ENCODE measurements around the gene VAMP2. TPM values are rescaled to one million over a fixed set of nuclear protein-coding genes. Genes with fewer than 3 reads are reported as not detected.
"Not testable (repeated sequence)": the region's sequence is repeated elsewhere in the genome, so short reads cannot be mapped to it uniquely, and the experiment has no call there.

The VAMP2 gene
- total and polyA plus RNA-seq, 5 donors from 2014 or later: 42.7 to 205 (median 60.1) TPM

GRCh38 chr17:8173056-8173870 lies 10.5 kb upstream of the VAMP2 start:
- Mint-ChIP-seq H3K4me1 (peaks cover 14 to 60% (median 28%) of the 10 kb centered on the region in 4 donors), H3K9me3 (peaks cover 0 to 3% (median 0%) of the 10 kb centered on the region in 7 donors), H3K27ac (peak overlapping the region; percentile 99 to 100 (median 100)), H3K36me3 (no peaks in the 10 kb centered on the region), H3K4me3 (peak overlapping the region; percentile 84 to 94 (median 86)), H3K27me3 (no peaks in the 10 kb centered on the region)
- peak overlapping the region; percentile 97 for H3K4me3 ChIP-seq (ENCODE audit: low read depth, low read length)
- peaks cover 33% of the 10 kb centered on the region for H3K4me1 ChIP-seq (ENCODE audit: control insufficient read depth, insufficient read depth, low read length, poor library complexity, severe bottlenecking)
- peak; percentile 87 to 89 for ATAC-seq (ENCODE audit: low read depth in 2 of 2)
- H3K27me3 ChIP-seq (ENCODE audit: control insufficient read depth, insufficient read depth, low read length): no peaks in the 10 kb centered on the region
- no peaks in the 10 kb centered on the region for H3K9me3 ChIP-seq (ENCODE audit: control insufficient read depth in 2 of 2, low read length in 2 of 2)
- H3K36me3 ChIP-seq (ENCODE audit: control insufficient read depth, insufficient read depth, low read length): no peaks in the 10 kb centered on the region
- H3K27ac ChIP-seq (ENCODE audit: insufficient read depth, low read length, poor library complexity, severe bottlenecking): peak overlapping the region; percentile 97
- peak; percentile 74 to 95 (median 93) for DNase-seq

DNA sequence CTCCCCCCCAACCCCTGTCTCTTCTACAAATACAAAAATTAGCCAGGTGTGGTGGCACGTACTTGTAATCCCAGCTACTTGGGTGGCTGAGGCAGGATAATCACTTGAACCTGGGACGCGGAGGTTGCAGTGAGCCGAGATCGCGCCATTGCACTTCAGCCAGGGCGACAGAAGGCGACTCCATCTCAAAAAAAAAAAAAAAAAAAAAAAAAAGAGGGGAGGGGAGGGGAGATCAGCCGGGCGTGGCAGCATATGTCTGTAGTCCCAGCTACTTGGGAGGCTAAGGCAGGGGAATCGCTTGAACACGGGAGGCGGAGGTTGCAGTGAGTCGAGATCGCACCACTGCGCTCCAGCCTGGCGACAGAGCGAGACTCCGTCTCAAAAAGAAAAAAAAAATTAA lies 7.4 kb upstream of the VAMP2 start:
- peaks cover 20% of the 10 kb centered on the region for H3K4me1 ChIP-seq (ENCODE audit: control insufficient read depth, insufficient read depth, low read length, poor library complexity, severe bottlenecking)
- H3K9me3 ChIP-seq (ENCODE audit: control insufficient read depth in 2 of 2, low read length in 2 of 2); H3K27me3 Mint-ChIP-seq; H3K27ac Mint-ChIP-seq; H3K36me3 Mint-ChIP-seq; H3K27ac ChIP-seq (ENCODE audit: insufficient read depth, low read length, poor library complexity, severe bottlenecking); H3K4me3 Mint-ChIP-seq; H3K9me3 Mint-ChIP-seq; H3K27me3 ChIP-seq (ENCODE audit: control insufficient read depth, insufficient read depth, low read length); DNase-seq; H3K4me3 ChIP-seq (ENCODE audit: low read depth, low read length); ATAC-seq (ENCODE audit: low read depth in 2 of 2); H3K36me3 ChIP-seq (ENCODE audit: control insufficient read depth, insufficient read depth, low read length): not testable (repeated sequence)
- peaks cover 10 to 46% (median 21%) of the 10 kb centered on the region in 4 donors for H3K4me1 Mint-ChIP-seq

DNA sequence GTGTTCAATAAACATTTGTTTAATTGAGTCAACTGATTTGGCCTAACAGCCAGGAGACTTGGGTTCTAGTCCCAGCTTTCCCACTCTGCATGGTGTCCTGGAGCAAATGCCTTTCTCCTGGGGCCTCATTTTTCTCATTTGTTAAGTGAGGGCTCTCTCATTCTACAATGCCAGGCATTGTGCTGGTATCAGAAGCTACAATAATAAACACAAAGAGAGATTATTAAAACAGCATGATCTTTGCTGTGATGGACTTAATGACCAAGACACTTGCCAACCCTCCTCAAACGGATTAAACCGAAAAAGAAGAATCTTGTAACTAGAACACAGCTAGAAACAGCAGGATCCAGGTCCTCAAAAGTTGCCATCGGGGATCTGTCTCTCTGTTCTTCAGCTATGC lies 4.8 kb upstream of the VAMP2 start:
- Mint-ChIP-seq H3K4me1 (peaks cover 0 to 42% (median 13%) of the 10 kb centered on the region in 4 donors), H3K27ac (no peak overlapping the region), H3K36me3 (no peaks in the 10 kb centered on the region), H3K4me3 (peak overlapping the region in 1 of 4 donors; percentile 13), H3K27me3 (peaks cover 4% of the 10 kb centered on the region), H3K9me3 (no peaks in the 10 kb centered on the region)
- Histone ChIP-seq H3K4me3 (ENCODE audit: low read depth, low read length) (no peak overlapping the region), H3K27ac (ENCODE audit: insufficient read depth, low read length, poor library complexity, severe bottlenecking) (no peak overlapping the region), H3K9me3 (ENCODE audit: control insufficient read depth in 2 of 2, low read length in 2 of 2) (no peaks in the 10 kb centered on the region), H3K4me1 (ENCODE audit: control insufficient read depth, insufficient read depth, low read length, poor library complexity, severe bottlenecking) (peaks cover 26% of the 10 kb centered on the region), H3K27me3 (ENCODE audit: control insufficient read depth, insufficient read depth, low read length) (no peaks in the 10 kb centered on the region), H3K36me3 (ENCODE audit: control insufficient read depth, insufficient read depth, low read length) (no peaks in the 10 kb centered on the region)
- ATAC-seq (ENCODE audit: low read depth in 2 of 2) (no peak), DNase-seq (no peak)

GRCh38 chr17:8166731-8167130 lies 4.0 kb upstream of the VAMP2 start:
- H3K27ac Mint-ChIP-seq: no peak overlapping the region
- H3K4me3 Mint-ChIP-seq: peak overlapping the region in 2 of 4 donors; percentile 52 to 81

DNA sequence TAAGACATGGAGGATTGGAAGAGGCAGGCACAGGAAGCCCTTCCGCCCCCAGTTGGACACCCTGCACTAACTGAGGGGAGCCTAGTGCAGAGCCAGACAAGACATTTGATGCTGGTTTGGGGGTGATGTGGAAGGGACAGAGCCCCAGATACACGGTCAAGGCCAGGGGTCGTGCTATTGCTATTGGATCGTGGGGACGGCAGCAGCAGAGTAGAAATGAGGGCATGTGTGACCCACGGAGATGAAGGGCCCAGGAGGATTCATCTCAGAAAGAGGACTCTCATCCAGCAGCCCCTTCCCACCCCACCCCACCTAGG lies 2.0 kb upstream of the VAMP2 start:
- H3K27me3 Mint-ChIP-seq: peaks cover 4% of the 10 kb centered on the region
- peaks cover 19% of the 10 kb centered on the region for H3K36me3 Mint-ChIP-seq
- H3K36me3 ChIP-seq (ENCODE audit: control insufficient read depth, insufficient read depth, low read length): peaks cover 17% of the 10 kb centered on the region
- H3K4me3 Mint-ChIP-seq: peak overlapping the region; percentile 73 to 93 (median 90)
- H3K9me3 Mint-ChIP-seq: peaks cover 0 to 1% (median 0%) of the 10 kb centered on the region in 7 donors
- H3K27me3 ChIP-seq (ENCODE audit: control insufficient read depth, insufficient read depth, low read length): no peaks in the 10 kb centered on the region
- no peaks in the 10 kb centered on the region for H3K9me3 ChIP-seq (ENCODE audit: control insufficient read depth in 2 of 2, low read length in 2 of 2)
- peak overlapping the region; percentile 65 for H3K4me3 ChIP-seq (ENCODE audit: low read depth, low read length)
- peak in 1 of 3 donors; percentile 75 for DNase-seq
- H3K4me1 ChIP-seq (ENCODE audit: control insufficient read depth, insufficient read depth, low read length, poor library complexity, severe bottlenecking): peaks cover 51% of the 10 kb centered on the region
- peak; percentile 24 to 26 for ATAC-seq (ENCODE audit: low read depth in 2 of 2)
- peaks cover 0 to 56% (median 26%) of the 10 kb centered on the region in 4 donors for H3K4me1 Mint-ChIP-seq
- H3K27ac Mint-ChIP-seq: peak overlapping the region; percentile 96 to 97 (median 97)
- peak overlapping the region; percentile 98 for H3K27ac ChIP-seq (ENCODE audit: insufficient read depth, low read length, poor library complexity, severe bottlenecking)

More at GRCh38 chr17:8166731-8167130, 4.0 kb upstream of the VAMP2 start:
- Histone ChIP-seq H3K36me3 (ENCODE audit: control insufficient read depth, insufficient read depth, low read length) (no peaks in the 10 kb centered on the region), H3K27ac (ENCODE audit: insufficient read depth, low read length, poor library complexity, severe bottlenecking) (no peak overlapping the region), H3K27me3 (ENCODE audit: control insufficient read depth, insufficient read depth, low read length) (no peaks in the 10 kb centered on the region), H3K4me1 (ENCODE audit: control insufficient read depth, insufficient read depth, low read length, poor library complexity, severe bottlenecking) (peaks cover 31% of the 10 kb centered on the region), H3K4me3 (ENCODE audit: low read depth, low read length) (no peak overlapping the region), H3K9me3 (ENCODE audit: control insufficient read depth in 2 of 2, low read length in 2 of 2) (no peaks in the 10 kb centered on the region)
- Mint-ChIP-seq H3K27me3 (peaks cover 4% of the 10 kb centered on the region), H3K36me3 (peaks cover under 1% of the 10 kb centered on the region), H3K9me3 (no peaks in the 10 kb centered on the region), H3K4me1 (peaks cover 0 to 41% (median 12%) of the 10 kb centered on the region in 4 donors)
- no peak for DNase-seq
- ATAC-seq (ENCODE audit: low read depth in 2 of 2): no peak

- H3K4me3 Mint-ChIP-seq: peak overlapping the region; percentile 73 to 93 (median 90)
- H3K4me1 Mint-ChIP-seq: peaks cover 0 to 62% (median 26%) of the 10 kb centered on the region in 4 donors
- H3K4me3 ChIP-seq (ENCODE audit: low read depth, low read length): peak overlapping the region; percentile 65
- ATAC-seq (ENCODE audit: low read depth in 2 of 2) (peak; percentile 34 to 48), DNase-seq (peak in 2 of 3 donors; percentile 50 to 87)
- H3K27ac Mint-ChIP-seq: peak overlapping the region; percentile 96 to 97 (median 97)
- peaks cover 22% of the 10 kb centered on the region for H3K36me3 ChIP-seq (ENCODE audit: control insufficient read depth, insufficient read depth, low read length)
- H3K4me1 ChIP-seq (ENCODE audit: control insufficient read depth, insufficient read depth, low read length, poor library complexity, severe bottlenecking): peaks cover 57% of the 10 kb centered on the region
- no peaks in the 10 kb centered on the region for H3K9me3 ChIP-seq (ENCODE audit: control insufficient read depth in 2 of 2, low read length in 2 of 2)
- H3K27me3 ChIP-seq (ENCODE audit: control insufficient read depth, insufficient read depth, low read length): no peaks in the 10 kb centered on the region
- peaks cover 4% of the 10 kb centered on the region for H3K27me3 Mint-ChIP-seq
- H3K27ac ChIP-seq (ENCODE audit: insufficient read depth, low read length, poor library complexity, severe bottlenecking): peak overlapping the region; percentile 98
- peaks cover 19% of the 10 kb centered on the region for H3K36me3 Mint-ChIP-seq
- H3K9me3 Mint-ChIP-seq: peaks cover 0 to 1% (median 0%) of the 10 kb centered on the region in 7 donors
Observed at GRCh38 chr17:8163978-8164814, 1.4 kb upstream of the VAMP2 start.

- peaks cover 0 to 66% (median 32%) of the 10 kb centered on the region in 4 donors for H3K4me1 Mint-ChIP-seq
- peaks cover 0 to 1% (median 0%) of the 10 kb centered on the region in 7 donors for H3K9me3 Mint-ChIP-seq
- peak in 2 of 3 donors; percentile 5 to 35 for DNase-seq
- peak overlapping the region; percentile 65 for H3K4me3 ChIP-seq (ENCODE audit: low read depth, low read length)
- peaks cover 4% of the 10 kb centered on the region for H3K27me3 Mint-ChIP-seq
- no peak for ATAC-seq (ENCODE audit: low read depth in 2 of 2)
- H3K36me3 Mint-ChIP-seq: peaks cover 25% of the 10 kb centered on the region
- peaks cover 66% of the 10 kb centered on the region for H3K4me1 ChIP-seq (ENCODE audit: control insufficient read depth, insufficient read depth, low read length, poor library complexity, severe bottlenecking)
- peak overlapping the region; percentile 59 to 93 (median 90) for H3K4me3 Mint-ChIP-seq
- peaks cover 22% of the 10 kb centered on the region for H3K36me3 ChIP-seq (ENCODE audit: control insufficient read depth, insufficient read depth, low read length)
- peak overlapping the region; percentile 96 to 97 (median 97) for H3K27ac Mint-ChIP-seq
- H3K27ac ChIP-seq (ENCODE audit: insufficient read depth, low read length, poor library complexity, severe bottlenecking): peak overlapping the region; percentile 98
- H3K9me3 ChIP-seq (ENCODE audit: control insufficient read depth in 2 of 2, low read length in 2 of 2): no peaks in the 10 kb centered on the region
- no peaks in the 10 kb centered on the region for H3K27me3 ChIP-seq (ENCODE audit: control insufficient read depth, insufficient read depth, low read length)
Observed at GRCh38 chr17:8162997-8163977, 539 bp upstream of the VAMP2 start.

Data from CD4-positive, CD25-positive, alpha-beta regulatory T cell (primary cell).